Body of pancreas (tissue), 4 donors: ENCODE results near the gene CPLANE2. TPM values are rescaled to one million over a fixed set of nuclear protein-coding genes. Genes with fewer than 3 reads are reported as not detected.

Experiments
- ATAC-seq: fragments of 150-250 bp; one replicate; pipeline ENCODE4 v1.9.1; 2016
- DNase-seq, 4 donors: peaks; one replicate each; pipeline ENCODE4 v3.0.0-alpha.2; 2019
- H3K27ac ChIP-seq, 4 donors: fragments of 200-600 bp; sonication (generic); 1 replicate in 3 of 4; 2 replicates in 1 of 4; pipeline versions ENCODE4 v1.5.1 to v1.6.1; 2016 to 2019; ENCODE audit warnings: mild to moderate bottlenecking in 1 of 4, mixed read lengths in 1 of 4, moderate library complexity in 1 of 4
- H3K27me3 ChIP-seq, 2 donors: fragments of 200-600 bp; sonication (generic); one replicate each; pipeline ENCODE4 v1.6.0; 2016; ENCODE audit warnings: mild to moderate bottlenecking in 1 of 2
- H3K36me3 ChIP-seq, 2 donors: fragments of 200-600 bp; sonication (generic); replicated peaks in 1 of 2; 2 replicates each; pipeline ENCODE4 v1.5.1; 2016; ENCODE audit warnings: low read depth in 2 of 2; ENCODE audit not compliant: insufficient read depth in 1 of 2
- H3K4me1 ChIP-seq: fragments of 200-600 bp; sonication (generic); one replicate; pipeline ENCODE4 v1.6.0; 2016
- H3K4me3 ChIP-seq, 2 donors: fragments of 200-600 bp; sonication (generic); 1 replicate in 1 of 2; 2 replicates in 1 of 2; pipeline ENCODE4 v1.5.1; 2016 to 2019
- H3K9me3 ChIP-seq, 3 donors: fragments of 200-600 bp; sonication (generic); 1 replicate in 2 of 3; 2 replicates in 1 of 3; pipeline ENCODE4 v1.5.1; 2016
- POLR2A ChIP-seq, 3 donors: fragments of 450-650 bp; IDR thresholded peaks; one replicate each; pipeline ENCODE4 v1.6.1; 2016; ENCODE audit warnings: antibody characterized with exemption in 3 of 3, mild to moderate bottlenecking in 2 of 3
- WGBS, 2 donors: methylation state at CpG; one replicate each; pipeline ENCODE4 v1.1.5; 2017; 5-methylcytosine and 5-hydroxymethylcytosine counted together
- intact Hi-C: fragments of 100-400 bp; cut with DNase I; formaldehyde crosslinking; loops from one replicate; pipeline ENCODE4 v1.15.1; 2023
- total RNA-seq, 2 donors: library from RNA; depleted of rRNA; stranded (reverse); fragments of >200 nt; gene quantifications; one replicate each; pipeline ENCODE4 v1.1.0, GENCODE V29; 2016
- TF ChIP-seq, protein P1 (sequence below), 7 experiments: fragments of 450-650 bp in 4 of 7; fragments of 200-600 bp in 3 of 7; sonication (generic) in 3 of 7; IDR thresholded peaks; one replicate each; pipeline ENCODE4 v1.5.1; 2016 to 2019; ENCODE audit warnings: antibody characterized with exemption in 7 of 7

Gene CPLANE2, protein sequence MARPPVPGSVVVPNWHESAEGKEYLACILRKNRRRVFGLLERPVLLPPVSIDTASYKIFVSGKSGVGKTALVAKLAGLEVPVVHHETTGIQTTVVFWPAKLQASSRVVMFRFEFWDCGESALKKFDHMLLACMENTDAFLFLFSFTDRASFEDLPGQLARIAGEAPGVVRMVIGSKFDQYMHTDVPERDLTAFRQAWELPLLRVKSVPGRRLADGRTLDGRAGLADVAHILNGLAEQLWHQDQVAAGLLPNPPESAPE
- total RNA-seq: 1 to 10 TPM; 3.6 TPM

DNA sequence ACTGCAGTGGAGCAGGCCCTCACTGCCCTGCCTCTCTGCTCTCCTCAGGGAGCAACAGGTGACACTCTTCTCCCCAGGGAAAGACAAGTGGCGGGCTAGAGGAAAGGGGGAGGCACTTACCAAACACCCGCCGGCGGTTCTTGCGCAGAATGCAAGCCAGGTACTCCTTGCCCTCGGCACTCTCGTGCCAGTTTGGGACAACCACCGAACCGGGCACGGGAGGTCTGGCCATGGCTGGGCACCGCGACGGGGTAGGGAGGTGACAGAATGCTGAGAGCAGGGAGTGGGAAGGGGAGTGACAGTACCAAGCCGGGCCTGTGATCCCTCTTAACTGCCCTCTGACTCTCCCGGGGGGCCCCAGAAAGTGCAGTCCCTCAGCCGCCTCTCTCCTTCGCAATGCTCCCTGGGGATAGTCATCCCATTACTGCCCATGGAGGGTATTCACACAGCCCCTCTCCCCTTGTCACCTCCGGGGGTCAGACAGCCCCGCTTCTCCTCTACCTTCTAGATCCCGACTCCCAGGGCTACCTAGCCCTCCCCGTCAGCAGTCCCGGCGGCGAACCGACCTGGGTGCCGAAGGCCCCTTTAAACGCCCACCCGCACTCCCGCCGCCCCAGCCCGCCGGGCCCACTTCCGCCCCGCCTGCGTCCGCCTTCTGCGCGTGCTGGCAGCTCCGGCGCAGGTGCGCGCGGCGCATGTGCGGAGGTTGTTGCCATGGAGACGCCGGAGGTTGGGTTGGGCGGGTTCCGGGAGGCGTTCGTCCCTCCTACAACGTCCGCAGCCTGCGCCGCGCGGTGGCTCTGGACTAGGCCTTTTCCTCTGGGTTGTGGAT lies at the start of gene CPLANE2:
TSS of gene CPLANE2 (minus strand) at position 673 of the 832 bp plus-strand sequence. CDS start at position 232, 441 bp downstream.
- Histone ChIP-seq H3K27ac (peak within 1 kb of the TSS; percentile 92 to 97 (median 93)), H3K9me3 (no peaks in the 10 kb centered on the region), H3K4me3 (peak within 1 kb of the TSS; percentile 23 to 82), H3K4me1 (peaks cover 20% of the 10 kb centered on the region), H3K27me3 (no peaks in the 10 kb centered on the region), H3K36me3 (no peaks in the 10 kb centered on the region)
- WGBS, 2 donors: 1 to 2% methylated on average over 26 to 57 of the region's 57 CpGs
- DNase-seq: peak; percentile 96 to 98 (median 97)
- TF ChIP-seq, protein P1, sequence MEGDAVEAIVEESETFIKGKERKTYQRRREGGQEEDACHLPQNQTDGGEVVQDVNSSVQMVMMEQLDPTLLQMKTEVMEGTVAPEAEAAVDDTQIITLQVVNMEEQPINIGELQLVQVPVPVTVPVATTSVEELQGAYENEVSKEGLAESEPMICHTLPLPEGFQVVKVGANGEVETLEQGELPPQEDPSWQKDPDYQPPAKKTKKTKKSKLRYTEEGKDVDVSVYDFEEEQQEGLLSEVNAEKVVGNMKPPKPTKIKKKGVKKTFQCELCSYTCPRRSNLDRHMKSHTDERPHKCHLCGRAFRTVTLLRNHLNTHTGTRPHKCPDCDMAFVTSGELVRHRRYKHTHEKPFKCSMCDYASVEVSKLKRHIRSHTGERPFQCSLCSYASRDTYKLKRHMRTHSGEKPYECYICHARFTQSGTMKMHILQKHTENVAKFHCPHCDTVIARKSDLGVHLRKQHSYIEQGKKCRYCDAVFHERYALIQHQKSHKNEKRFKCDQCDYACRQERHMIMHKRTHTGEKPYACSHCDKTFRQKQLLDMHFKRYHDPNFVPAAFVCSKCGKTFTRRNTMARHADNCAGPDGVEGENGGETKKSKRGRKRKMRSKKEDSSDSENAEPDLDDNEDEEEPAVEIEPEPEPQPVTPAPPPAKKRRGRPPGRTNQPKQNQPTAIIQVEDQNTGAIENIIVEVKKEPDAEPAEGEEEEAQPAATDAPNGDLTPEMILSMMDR (IDR thresholded peaks at IDR 0.05): no peak
- peak; percentile 52 to 76 (median 75) for TF ChIP-seq POLR2A (IDR thresholded peaks at IDR 0.05)
- peak; percentile 96 for ATAC-seq
- intact Hi-C loops: no loop called here

DNA sequence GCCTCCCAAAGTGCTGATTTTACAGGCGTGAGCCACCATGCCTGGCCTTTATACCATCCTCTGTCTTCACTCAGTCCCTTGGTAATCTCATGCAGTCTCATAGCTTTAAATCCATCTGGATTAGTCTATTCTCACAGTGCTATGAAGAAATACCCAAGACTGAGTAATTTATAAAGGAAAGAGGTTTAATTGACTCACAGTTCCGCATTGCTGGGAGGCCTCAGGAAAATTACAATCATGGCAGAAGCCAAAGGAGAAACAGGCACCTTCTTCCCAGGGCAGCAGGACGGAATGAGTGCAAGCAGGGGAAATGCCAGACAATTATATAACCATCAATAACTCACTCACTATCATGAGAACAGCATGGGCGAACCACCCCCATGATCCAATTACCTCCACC lies 49.1 kb upstream of the CPLANE2 start:
- no peak for DNase-seq
- no peak overlapping the region for H3K27ac ChIP-seq
- H3K9me3 ChIP-seq: no peaks in the 10 kb centered on the region
- 82% methylated on average over 4 of the region's 4 CpGs for WGBS, 2 donors
- ATAC-seq: no peak
- no peak for TF ChIP-seq POLR2A (IDR thresholded peaks at IDR 0.05)
- TF ChIP-seq, protein P1 (IDR thresholded peaks at IDR 0.05): no peak
- no peaks in the 10 kb centered on the region for H3K27me3 ChIP-seq
- no peaks in the 10 kb centered on the region for H3K36me3 ChIP-seq
- intact Hi-C loops: no loop called here
- no peak overlapping the region for H3K4me3 ChIP-seq
- H3K4me1 ChIP-seq: peaks cover 8% of the 10 kb centered on the region

DNA sequence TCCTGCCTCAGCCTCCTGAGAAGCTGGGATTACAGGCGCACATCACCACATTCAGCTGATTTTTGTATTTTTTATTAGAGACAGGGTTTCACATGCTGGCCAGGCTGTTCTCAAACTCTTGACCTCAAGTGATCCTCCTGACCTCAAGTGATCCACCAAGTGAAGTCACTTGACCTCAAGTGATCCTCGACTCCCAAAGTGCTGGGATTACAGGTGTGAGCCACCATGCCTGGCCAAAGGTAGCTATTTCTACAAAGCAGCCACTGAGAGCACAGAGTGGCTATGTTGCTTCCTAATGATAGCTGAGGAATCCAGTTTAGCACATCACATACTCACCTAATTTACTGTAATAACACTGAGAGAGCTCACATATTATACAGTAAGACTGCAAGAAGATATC lies 44.8 kb upstream of the CPLANE2 start:
- 85 to 91% methylated on average over 2 of the region's 2 CpGs for WGBS, 2 donors
- Histone ChIP-seq H3K9me3 (no peaks in the 10 kb centered on the region), H3K27me3 (no peaks in the 10 kb centered on the region), H3K36me3 (no peaks in the 10 kb centered on the region), H3K27ac (no peak overlapping the region), H3K4me3 (no peak overlapping the region), H3K4me1 (peaks cover 8% of the 10 kb centered on the region)
- no peak for ATAC-seq
- intact Hi-C loops: no loop called here
- TF ChIP-seq POLR2A (IDR thresholded peaks at IDR 0.05): no peak
- TF ChIP-seq, protein P1 (IDR thresholded peaks at IDR 0.05): no peak
- DNase-seq: no peak

DNA sequence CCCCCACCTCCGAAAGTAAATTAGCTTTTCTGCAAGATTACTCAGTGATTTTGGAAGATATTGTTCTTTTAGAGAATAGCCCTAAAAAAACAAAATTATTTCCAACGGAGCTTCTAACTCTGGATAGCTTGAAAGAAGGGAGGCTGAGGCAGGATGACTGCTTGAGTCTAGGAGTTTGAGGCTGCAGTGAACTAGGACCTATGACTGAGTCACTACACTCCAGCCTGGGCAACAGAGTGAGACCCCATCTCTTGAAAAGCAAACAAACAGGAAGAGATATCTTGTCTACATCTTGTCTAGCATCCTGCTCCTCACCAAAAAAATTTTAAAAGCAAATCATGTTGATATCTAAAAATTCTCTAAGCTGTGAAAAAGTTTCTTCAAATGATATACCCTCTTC lies 42.2 kb upstream of the CPLANE2 start:
- H3K36me3 ChIP-seq: no peaks in the 10 kb centered on the region
- no peaks in the 10 kb centered on the region for H3K9me3 ChIP-seq
- H3K4me3 ChIP-seq: no peak overlapping the region
- no peaks in the 10 kb centered on the region for H3K27me3 ChIP-seq
- intact Hi-C loops: no loop called here
- no peak overlapping the region for H3K27ac ChIP-seq
- WGBS, 2 donors: 85 to 86% methylated on average over 2 of the region's 2 CpGs
- TF ChIP-seq, protein P1 (IDR thresholded peaks at IDR 0.05): no peak
- TF ChIP-seq POLR2A (IDR thresholded peaks at IDR 0.05): no peak
- DNase-seq (no peak), ATAC-seq (no peak)
- H3K4me1 ChIP-seq: peaks cover 4% of the 10 kb centered on the region
